CD4-positive, alpha-beta memory T cell (primary cell): ENCODE measurements around the gene SLC25A53. TPM values are rescaled to one million over a fixed set of nuclear protein-coding genes. Genes with fewer than 3 reads are reported as not detected.

Experiments used
- CTCF ChIA-PET: fragments of 350-600 bp; sonication (Branson Sonifier 250); formaldehyde crosslinking; loops from one replicate; lab custom pipeline; 2021; ENCODE audit warnings: inconsistent platforms; ENCODE audit not compliant: partially characterized antibody; lab: Charles Lee
- POLR2A ChIA-PET: fragments of 350-600 bp; sonication (Branson Sonifier 250); formaldehyde crosslinking; loops from one replicate; lab custom pipeline; 2021; ENCODE audit not compliant: partially characterized antibody; lab: Charles Lee
- DNase-seq, 5 donors: peaks; one replicate each; pipeline versions ENCODE4 v3.0.0 to v3.0.0-alpha.2; 2020 to 2022; ENCODE audit warnings: mixed read lengths in 1 of 5
- H3K27ac ChIP-seq: one replicate; pipeline ENCODE4 v1.7.0; 2013; ENCODE audit warnings: low read depth, low read length
- H3K27me3 ChIP-seq: 2 replicates; pipeline ENCODE4 v1.7.0; 2013; ENCODE audit warnings: mild to moderate bottlenecking, low read length, moderate library complexity; ENCODE audit not compliant: insufficient read depth
- H3K36me3 ChIP-seq: 2 replicates; pipeline ENCODE4 v1.7.0; 2013; ENCODE audit warnings: mild to moderate bottlenecking, low read length, moderate library complexity; ENCODE audit not compliant: insufficient read depth
- H3K4me1 ChIP-seq: 2 replicates; pipeline ENCODE4 v1.7.0; 2013; ENCODE audit warnings: mild to moderate bottlenecking, low read length, moderate library complexity; ENCODE audit not compliant: insufficient read depth
- H3K4me3 ChIP-seq, 2 donors: one replicate each; pipeline ENCODE4 v1.7.0; 2013; ENCODE audit warnings: low read length in 2 of 2, mild to moderate bottlenecking in 1 of 2
- H3K9me3 ChIP-seq, 2 donors: one replicate each; pipeline ENCODE4 v1.7.0; 2013; ENCODE audit warnings: low read length in 2 of 2, control low read depth in 1 of 2; ENCODE audit not compliant: control insufficient read depth in 1 of 2
- H3K27ac Mint-ChIP-seq, 7 donors: one replicate each; pipeline ENCODE4 v1.8.0; 2020 to 2021; ENCODE audit warnings: mixed read lengths in 7 of 7, mild to moderate bottlenecking in 6 of 7, inconsistent platforms in 3 of 7, moderate library complexity in 3 of 7
- H3K27me3 Mint-ChIP-seq, 2 donors: one replicate each; pipeline ENCODE4 v1.8.0; 2020 to 2021; ENCODE audit warnings: mixed read lengths in 2 of 2
- H3K36me3 Mint-ChIP-seq, 2 donors: one replicate each; pipeline ENCODE4 v1.8.0; 2020 to 2021; ENCODE audit warnings: mixed read lengths in 2 of 2, inconsistent platforms in 1 of 2, mild to moderate bottlenecking in 1 of 2
- H3K4me1 Mint-ChIP-seq, 4 donors: one replicate each; pipeline ENCODE4 v1.8.0; 2020 to 2021; ENCODE audit warnings: mixed read lengths in 4 of 4, mild to moderate bottlenecking in 1 of 4
- H3K4me3 Mint-ChIP-seq, 8 donors: one replicate each; pipeline ENCODE4 v1.8.0; 2020 to 2021; ENCODE audit warnings: mixed read lengths in 8 of 8, mild to moderate bottlenecking in 7 of 8, moderate library complexity in 6 of 8, inconsistent platforms in 3 of 8
- H3K9me3 Mint-ChIP-seq, 8 donors: one replicate each; pipeline ENCODE4 v1.8.0; 2020 to 2021; ENCODE audit warnings: mixed read lengths in 8 of 8, mild to moderate bottlenecking in 5 of 8, inconsistent platforms in 3 of 8, moderate library complexity in 1 of 8
- intact Hi-C: fragments of 100-400 bp; cut with micrococcal nuclease; formaldehyde crosslinking; loops from one replicate; pipeline ENCODE4 v1.15.1; 2023
- polyA plus RNA-seq, 2 donors: library from polyadenylated mRNA; unstranded; fragments of 300-500 nt; fragmentation: Illumina TruSeq; gene quantifications; one replicate each; pipeline ENCODE4 v1.2.3, GENCODE V29; 2021
- total RNA-seq, 2 experiments: library from RNA; stranded (reverse); gene quantifications; one replicate each; pipeline ENCODE4 v1.2.3, GENCODE V29; 2021

Gene SLC25A53
- total and polyA plus RNA-seq, 4 experiments from 2014 or later, result 7.1 to 21.0 (median 15.3) TPM

GRCh38 chrX:104165894-104166734 lies 9.3 kb upstream of the SLC25A53 start, which contains the start of gene FAM199X:
FAM199X (plus strand) TSS chrX:104166453; CDS start chrX:104166786, 333 bp downstream.
- Histone ChIP-seq H3K27ac (peak within 1 kb of the TSS; percentile 76), H3K4me1 (peaks cover 33% of the 10 kb centered on the region), H3K4me3 (peak within 1 kb of the TSS; percentile 36 to 63), H3K9me3 (no peaks in the 10 kb centered on the region), H3K27me3 (no peaks in the 10 kb centered on the region), H3K36me3 (no peaks in the 10 kb centered on the region)
- Mint-ChIP-seq H3K4me1 (peaks cover 22 to 39% (median 31%) of the 10 kb centered on the region in 4 donors), H3K36me3 (peaks cover 0 to 16% of the 10 kb centered on the region in 2 donors), H3K27ac (peak within 1 kb of the TSS; percentile 88 to 96 (median 95)), H3K9me3 (no peaks in the 10 kb centered on the region), H3K27me3 (no peaks in the 10 kb centered on the region), H3K4me3 (peak within 1 kb of the TSS; percentile 83 to 93 (median 88))
- peak; percentile 80 to 84 (median 83) for DNase-seq
- ChIA-PET POLR2A (interaction anchor here (1.1 to 3.3 kb wide), 2 partner anchors 9 to 247 kb away, joined by 3 to 70 read pairs; partner anchors contain the start of gene SLC25A53), CTCF (interaction anchor here (0.9 to 2.4 kb wide), 4 partner anchors 9 to 53 kb away, joined by 3 to 25 read pairs (median 4); partner anchors contain the start of gene SLC25A53)
- intact Hi-C loops, result loop anchor here (1.0 to 2.0 kb wide), 2 partner anchors 9 to 479 kb away; partner anchors contain the start of genes MORF4L2 and SLC25A53

DNA sequence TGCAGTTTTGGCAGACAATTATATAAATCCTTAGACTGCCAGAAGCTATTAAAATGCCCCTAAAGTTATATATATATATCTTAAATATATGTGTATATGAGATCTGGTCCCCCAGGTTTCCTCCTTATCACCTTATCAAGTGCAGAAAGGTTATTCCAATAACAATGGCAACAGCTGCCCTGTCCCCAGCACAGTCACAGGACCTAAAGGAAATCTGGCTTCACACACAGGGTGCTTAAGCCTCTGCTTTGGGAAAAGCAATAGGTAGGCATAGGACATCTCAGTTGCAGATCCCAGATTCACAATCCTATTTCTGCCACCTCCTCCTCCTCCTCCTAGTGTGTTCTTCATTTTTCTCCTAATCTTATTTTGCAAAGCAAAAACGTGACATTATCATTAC lies 5.8 kb downstream of the SLC25A53 start:
- Mint-ChIP-seq H3K27ac (no peak overlapping the region), H3K4me3 (no peak overlapping the region), H3K9me3 (peaks cover 0 to 2% (median 0%) of the 10 kb centered on the region in 8 donors), H3K4me1 (peaks cover 6 to 24% (median 11%) of the 10 kb centered on the region in 4 donors), H3K36me3 (peaks cover 0 to 5% of the 10 kb centered on the region in 2 donors), H3K27me3 (no peaks in the 10 kb centered on the region)
- Histone ChIP-seq H3K27me3 (no peaks in the 10 kb centered on the region), H3K4me1 (peaks cover 9% of the 10 kb centered on the region), H3K36me3 (no peaks in the 10 kb centered on the region), H3K27ac (no peak overlapping the region), H3K4me3 (no peak overlapping the region), H3K9me3 (no peaks in the 10 kb centered on the region)
- POLR2A ChIA-PET, result no interaction called here
- DNase-seq, result no peak
- CTCF ChIA-PET, result no interaction called here
- intact Hi-C loops, result no loop called here

GRCh38 chrX:104141087-104141760 lies 15.6 kb downstream of the SLC25A53 start:
- H3K27ac Mint-ChIP-seq, result peak overlapping the region in 4 of 7 donors; percentile 12 to 85 (median 49)

GRCh38 chrX:104137496-104137895 lies 19.3 kb downstream of the SLC25A53 start:
- no peak overlapping the region for H3K27ac ChIP-seq
- no peaks in the 10 kb centered on the region for H3K27me3 ChIP-seq
- Mint-ChIP-seq H3K9me3 (peaks cover 0 to 2% (median 0%) of the 10 kb centered on the region in 8 donors), H3K27ac (no peak overlapping the region), H3K4me1 (peaks cover 15 to 25% (median 21%) of the 10 kb centered on the region in 4 donors), H3K27me3 (no peaks in the 10 kb centered on the region), H3K36me3 (peaks cover 0 to 10% of the 10 kb centered on the region in 2 donors), H3K4me3 (no peak overlapping the region)
- H3K4me3 ChIP-seq, result no peak overlapping the region
- H3K9me3 ChIP-seq, result no peaks in the 10 kb centered on the region
- H3K36me3 ChIP-seq, result no peaks in the 10 kb centered on the region
- intact Hi-C loops, result loop anchor here (2.0 kb wide), 1 partner anchor 25 kb away; the partner anchor contains the start of gene ZCCHC18
- H3K4me1 ChIP-seq, result peaks cover 6% of the 10 kb centered on the region
- peak in 1 of 5 donors; percentile 4 for DNase-seq
- CTCF ChIA-PET, result interaction anchor here (1.3 to 5.1 kb wide), 7 partner anchors 15 to 292 kb away, joined by 3 to 43 read pairs (median 6); partner anchors contain the start of genes SLC25A53 and ZCCHC18
- POLR2A ChIA-PET, result interaction anchor here (1.0 to 1.7 kb wide), 2 partner anchors 24 to 38 kb away, joined by 3 to 5 read pairs; no protein-coding TSS in a partner anchor

More at GRCh38 chrX:104141087-104141760, 15.6 kb downstream of the SLC25A53 start:
- Mint-ChIP-seq H3K36me3 (peaks cover 0 to 14% of the 10 kb centered on the region in 2 donors), H3K9me3 (no peaks in the 10 kb centered on the region), H3K27me3 (no peaks in the 10 kb centered on the region), H3K4me1 (peaks cover 12 to 24% (median 17%) of the 10 kb centered on the region in 4 donors), H3K4me3 (no peak overlapping the region)
- intact Hi-C loops, result no loop called here
- H3K27ac ChIP-seq, result no peak overlapping the region
- no peak overlapping the region for H3K4me3 ChIP-seq
- no peaks in the 10 kb centered on the region for H3K27me3 ChIP-seq
- CTCF ChIA-PET, result interaction anchor here (0.8 kb wide), 1 partner anchor 41 kb away, joined by 3 read pairs; no protein-coding TSS in a partner anchor
- no peaks in the 10 kb centered on the region for H3K4me1 ChIP-seq
- no peak for DNase-seq
- H3K36me3 ChIP-seq, result no peaks in the 10 kb centered on the region
- no peaks in the 10 kb centered on the region for H3K9me3 ChIP-seq
- POLR2A ChIA-PET, result no interaction called here

GRCh38 chrX:104136241-104137019 lies 20.4 kb downstream of the SLC25A53 start:
- DNase-seq, result peak; percentile 56 to 64 (median 61)
- peaks cover 6% of the 10 kb centered on the region for H3K4me1 ChIP-seq
- intact Hi-C loops, result loop anchor here (1.0 to 2.0 kb wide), 3 partner anchors 24 to 218 kb away; partner anchors contain the start of gene ZCCHC18
- H3K27me3 Mint-ChIP-seq, result no peaks in the 10 kb centered on the region
- no peak overlapping the region for H3K4me3 ChIP-seq
- peaks cover 15 to 26% (median 21%) of the 10 kb centered on the region in 4 donors for H3K4me1 Mint-ChIP-seq
- H3K27ac Mint-ChIP-seq, result peak overlapping the region in 1 of 7 donors; percentile 21
- no peaks in the 10 kb centered on the region for H3K27me3 ChIP-seq
- H3K27ac ChIP-seq, result no peak overlapping the region
- peaks cover 0 to 2% (median 0%) of the 10 kb centered on the region in 8 donors for H3K9me3 Mint-ChIP-seq
- no peaks in the 10 kb centered on the region for H3K9me3 ChIP-seq
- H3K36me3 Mint-ChIP-seq, result peaks cover 0 to 11% of the 10 kb centered on the region in 2 donors
- no peaks in the 10 kb centered on the region for H3K36me3 ChIP-seq
- ChIA-PET CTCF (interaction anchor here (0.7 to 5.1 kb wide), 14 partner anchors 9 to 291 kb away, joined by 3 to 43 read pairs (median 4); partner anchors contain the start of genes SLC25A53 and ZCCHC18), POLR2A (interaction anchor here (1.0 to 1.7 kb wide), 3 partner anchors 20 to 37 kb away, joined by 3 to 5 read pairs (median 3); no protein-coding TSS in a partner anchor)
- H3K4me3 Mint-ChIP-seq, result peak overlapping the region in 1 of 8 donors; percentile 12

DNA sequence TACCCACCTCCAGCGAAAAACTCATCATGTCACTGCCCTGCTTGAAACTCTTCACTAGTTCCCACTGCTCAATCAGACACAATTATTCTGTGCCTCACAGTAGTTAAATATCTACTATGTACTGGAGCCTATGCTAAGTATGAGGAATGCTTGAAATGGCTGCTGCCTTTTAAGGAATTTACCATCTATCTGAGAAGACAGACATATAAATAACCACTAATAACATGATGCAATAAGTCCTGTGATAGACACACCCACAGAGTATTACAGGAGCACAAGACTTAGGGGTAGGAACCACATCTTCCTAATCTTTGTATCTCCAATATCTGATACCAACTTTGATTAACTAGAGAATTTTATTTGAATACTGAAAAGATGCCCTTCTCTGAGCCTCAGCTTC lies 21.1 kb downstream of the SLC25A53 start:
- H3K4me1 ChIP-seq, result peaks cover 6% of the 10 kb centered on the region
- H3K27ac Mint-ChIP-seq, result peak overlapping the region in 2 of 7 donors; percentile 58 to 78
- no peaks in the 10 kb centered on the region for H3K27me3 ChIP-seq
- H3K4me3 ChIP-seq, result no peak overlapping the region
- intact Hi-C loops, result loop anchor here (1.0 to 2.0 kb wide), 3 partner anchors 23 to 217 kb away; partner anchors contain the start of gene ZCCHC18
- H3K36me3 ChIP-seq, result peaks cover 3% of the 10 kb centered on the region
- no peaks in the 10 kb centered on the region for H3K27me3 Mint-ChIP-seq
- ChIA-PET POLR2A (interaction anchor here (1.0 to 1.7 kb wide), 2 partner anchors 21 to 23 kb away, joined by 3 to 5 read pairs; no protein-coding TSS in a partner anchor), CTCF (interaction anchor here (0.9 to 5.1 kb wide), 11 partner anchors 10 to 290 kb away, joined by 3 to 43 read pairs (median 4); partner anchors contain the start of genes SLC25A53 and ZCCHC18)
- no peak for DNase-seq
- H3K27ac ChIP-seq, result no peak overlapping the region
- H3K9me3 ChIP-seq, result no peaks in the 10 kb centered on the region
- H3K9me3 Mint-ChIP-seq, result peaks cover 0 to 2% (median 0%) of the 10 kb centered on the region in 8 donors
- peaks cover under 1 to 15% of the 10 kb centered on the region in 2 donors for H3K36me3 Mint-ChIP-seq
- H3K4me1 Mint-ChIP-seq, result peaks cover 15 to 26% (median 21%) of the 10 kb centered on the region in 4 donors
- H3K4me3 Mint-ChIP-seq, result no peak overlapping the region
